Neuronal stem cell (in vitro differentiated cells): ENCODE data around the gene PDIA5.
A peak's percentile ranks its signal among the peaks of the same experiment; 100 is the strongest.

Experiments used
- DNase-seq: peaks from one replicate; pipeline ENCODE4 v3.0.0-alpha.2; 2013; ENCODE audit warnings: low spot score
- H2AFZ ChIP-seq: one replicate; pipeline ENCODE4 v1.6.1; 2013; ENCODE audit warnings: mild to moderate bottlenecking, low read length, inconsistent platforms
- H2AK5ac ChIP-seq: 2 replicates; pipeline ENCODE4 v1.6.1; 2013; ENCODE audit warnings: low read depth, mild to moderate bottlenecking, inconsistent platforms, low read length, moderate library complexity, mixed read lengths
- H2BK120ac ChIP-seq: 2 replicates; pipeline ENCODE4 v1.6.1; 2013; ENCODE audit warnings: low read depth, mild to moderate bottlenecking, inconsistent platforms, low read length, moderate library complexity, mixed read lengths
- H2BK12ac ChIP-seq: one replicate; pipeline ENCODE4 v1.6.1; 2013; ENCODE audit warnings: low read length, inconsistent platforms
- H2BK15ac ChIP-seq: 2 replicates; pipeline ENCODE4 v1.6.1; 2013; ENCODE audit warnings: mild to moderate bottlenecking, low read length, inconsistent platforms, mixed read lengths
- H2BK5ac ChIP-seq: one replicate; pipeline ENCODE4 v1.6.1; 2013; ENCODE audit warnings: inconsistent platforms, mild to moderate bottlenecking, low read length, moderate library complexity
- H3K14ac ChIP-seq: one replicate; pipeline ENCODE4 v1.6.1; 2013; ENCODE audit warnings: low read length, inconsistent platforms
- H3K18ac ChIP-seq: 2 replicates; pipeline ENCODE4 v1.6.1; 2013; ENCODE audit warnings: low read length, inconsistent platforms
- H3K23ac ChIP-seq: 2 replicates; pipeline ENCODE4 v1.6.1; 2013; ENCODE audit warnings: low read depth, mild to moderate bottlenecking, mixed read lengths, low read length, inconsistent platforms; ENCODE audit not compliant: poor library complexity
- H3K27ac ChIP-seq: replicated peaks from 3 replicates; pipeline ENCODE4 v1.5.1; 2013; ENCODE audit warnings: low read length, inconsistent platforms
- H3K27me3 ChIP-seq, 3 experiments: 2 replicates each; pipeline ENCODE4 v1.6.1; 2013; ENCODE audit warnings: low read length in 3 of 3, mild to moderate bottlenecking in 2 of 3, inconsistent platforms in 1 of 3, low read depth in 1 of 3, mixed read lengths in 1 of 3, moderate library complexity in 1 of 3; ENCODE audit not compliant: control insufficient read depth in 3 of 3, insufficient read depth in 3 of 3
- H3K36me3 ChIP-seq, 2 donors: replicated peaks in 1 of 2; 2 replicates each; pipeline ENCODE4 v1.6.1; 2013; ENCODE audit warnings: low read length in 2 of 2; ENCODE audit not compliant: control insufficient read depth in 2 of 2, insufficient read depth in 2 of 2
- H3K4ac ChIP-seq: 2 replicates; pipeline ENCODE4 v1.6.1; 2013; ENCODE audit warnings: inconsistent platforms, mild to moderate bottlenecking, low read length, moderate library complexity
- H3K4me1 ChIP-seq, 2 donors: 1 replicate in 1 of 2; 2 replicates in 1 of 2; pipeline ENCODE4 v1.6.1; 2013; ENCODE audit warnings: low read length in 2 of 2, low read depth in 1 of 2; ENCODE audit not compliant: control insufficient read depth in 2 of 2, insufficient read depth in 1 of 2
- H3K4me2 ChIP-seq: one replicate; pipeline ENCODE4 v1.6.1; 2013; ENCODE audit warnings: mild to moderate bottlenecking, low read length, inconsistent platforms; ENCODE audit not compliant: insufficient read depth, poor library complexity, severe bottlenecking
- H3K4me3 ChIP-seq, 2 donors: 2 replicates each; pipeline ENCODE4 v1.5.1; 2013; ENCODE audit warnings: low read length in 2 of 2, mild to moderate bottlenecking in 2 of 2, inconsistent platforms in 1 of 2, moderate library complexity in 1 of 2
- H3K79me1 ChIP-seq: one replicate; pipeline ENCODE4 v1.6.1; 2013; ENCODE audit warnings: low read depth, mild to moderate bottlenecking, inconsistent platforms, low read length, moderate library complexity
- H3K9ac ChIP-seq: one replicate; pipeline ENCODE4 v1.6.1; 2013; ENCODE audit warnings: mild to moderate bottlenecking, low read depth, low read length, inconsistent platforms; ENCODE audit not compliant: poor library complexity
- H3K9me3 ChIP-seq, 2 donors: replicated peaks in 1 of 2; 2 replicates each; pipeline versions ENCODE3 to v1.6.1; 2013; ENCODE audit warnings: low read length in 2 of 2, mild to moderate bottlenecking in 2 of 2, inconsistent platforms in 1 of 2, low read depth in 1 of 2, mixed read lengths in 1 of 2, moderate library complexity in 1 of 2; ENCODE audit not compliant: control insufficient read depth in 2 of 2, insufficient read depth in 1 of 2
- H4K8ac ChIP-seq: one replicate; pipeline ENCODE4 v1.6.1; 2013; ENCODE audit warnings: low read depth, mild to moderate bottlenecking, inconsistent platforms, low read length, moderate library complexity
- H4K91ac ChIP-seq: one replicate; pipeline ENCODE4 v1.6.1; 2013; ENCODE audit warnings: low read length, low read depth, mild to moderate bottlenecking, inconsistent platforms; ENCODE audit not compliant: poor library complexity
- WGBS, 2 donors: extraction: QIAGEN DNeasy Blood & Tissue Kit; methylation state at CpG; one replicate each; pipeline ENCODE4 v1.1.7; 2013; ENCODE audit warnings: missing lambda C conversion rate in 2 of 2, mixed read lengths in 1 of 2; ENCODE audit not compliant: insufficient read length in 2 of 2, insufficient replicate concordance in 1 of 2; ENCODE audit errors: extremely low coverage in 2 of 2; 5-methylcytosine and 5-hydroxymethylcytosine counted together

The PDIA5 gene

DNA sequence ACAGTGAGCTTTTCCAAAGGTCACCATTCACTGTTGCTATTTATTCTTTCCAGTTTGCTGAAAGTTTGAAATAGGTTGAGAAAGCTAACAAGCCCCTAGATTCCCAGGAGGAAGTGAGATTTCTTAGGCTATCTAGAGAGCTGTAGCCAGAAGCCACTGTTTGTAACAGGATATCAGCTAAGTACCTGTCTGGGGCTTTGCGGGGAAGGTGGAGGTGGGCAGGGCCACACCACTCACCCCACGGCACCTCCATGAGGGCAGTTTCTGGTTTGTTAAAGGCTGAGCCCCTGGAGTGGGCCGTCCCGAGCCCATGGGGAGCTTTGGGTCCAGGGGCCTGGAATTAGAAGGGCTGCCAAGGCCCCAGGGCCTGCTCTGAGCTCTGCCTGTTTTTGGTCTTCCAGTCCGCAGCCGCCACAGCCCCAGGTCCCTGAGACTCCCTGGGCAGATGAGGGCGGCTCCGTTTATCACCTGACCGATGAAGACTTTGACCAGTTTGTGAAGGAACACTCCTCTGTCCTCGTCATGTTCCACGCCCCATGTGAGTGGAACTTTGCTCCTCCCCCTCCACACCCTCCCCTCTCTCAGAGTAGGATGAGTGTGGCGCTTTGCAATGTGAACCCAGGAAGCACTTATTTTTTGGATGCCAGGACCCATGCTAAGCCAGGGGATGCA lies 63.4 kb downstream of the PDIA5 start:
- Histone ChIP-seq H3K36me3 (peaks cover 0 to 91% of the 10 kb centered on the region in 2 donors), H4K8ac (no peak overlapping the region), H3K27me3 (no peaks in the 10 kb centered on the region), H4K91ac (no peak overlapping the region), H3K23ac (no peak overlapping the region), H2BK15ac (no peak overlapping the region), H2BK120ac (no peak overlapping the region), H3K9ac (no peak overlapping the region), H3K4ac (no peak overlapping the region), H3K4me2 (no peak overlapping the region), H2BK5ac (no peak overlapping the region), H2BK12ac (peak overlapping the region; percentile 17), H3K14ac (no peak overlapping the region), H3K18ac (peak overlapping the region; percentile 29), H3K9me3 (no peaks in the 10 kb centered on the region), H2AFZ (no peak overlapping the region), H3K27ac (no peak overlapping the region), H3K79me1 (no peaks in the 10 kb centered on the region), H3K4me3 (no peak overlapping the region), H2AK5ac (no peak overlapping the region), H3K4me1 (peaks cover 6 to 14% of the 10 kb centered on the region in 2 donors)
- no CpG with 5 or more reads among the region's 12 CpGs for WGBS, 2 donors
- DNase-seq: no peak

DNA sequence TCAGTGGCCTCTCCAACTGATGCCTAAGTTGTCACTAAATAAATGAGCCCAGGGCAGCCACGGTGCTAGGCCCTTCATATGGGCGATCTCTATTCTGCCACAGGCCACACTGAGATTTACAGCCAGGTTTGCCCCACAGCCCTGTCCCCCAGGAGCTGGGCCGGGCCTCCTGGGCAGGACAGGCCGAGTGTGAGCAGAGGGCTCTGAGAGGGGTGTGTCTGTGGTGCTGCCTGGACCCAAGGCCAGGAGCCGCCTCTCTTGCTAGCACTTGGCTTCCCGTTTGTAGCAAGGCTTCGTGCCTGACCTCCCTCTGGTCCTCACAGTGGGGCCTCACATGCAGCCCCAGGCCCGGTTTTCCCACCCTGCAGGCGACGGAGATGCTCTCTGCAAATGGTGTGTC lies 67.8 kb downstream of the PDIA5 start:
- H3K4me3 ChIP-seq: no peak overlapping the region
- peaks cover 0 to 66% of the 10 kb centered on the region in 2 donors for H3K36me3 ChIP-seq
- H3K14ac ChIP-seq: no peak overlapping the region
- no peak overlapping the region for H2BK5ac ChIP-seq
- no CpG with 5 or more reads among the region's 10 CpGs for WGBS, 2 donors
- H3K4me2 ChIP-seq: no peak overlapping the region
- no peak overlapping the region for H2BK120ac ChIP-seq
- H3K18ac ChIP-seq: no peak overlapping the region
- DNase-seq: no peak
- no peaks in the 10 kb centered on the region for H3K27me3 ChIP-seq
- H3K4me1 ChIP-seq: peaks cover 2 to 22% of the 10 kb centered on the region in 2 donors
- no peak overlapping the region for H2BK12ac ChIP-seq
- no peak overlapping the region for H2AK5ac ChIP-seq
- peaks cover 0 to 5% of the 10 kb centered on the region in 2 donors for H3K9me3 ChIP-seq
- no peak overlapping the region for H4K8ac ChIP-seq
- H2BK15ac ChIP-seq: no peak overlapping the region
- no peak overlapping the region for H3K27ac ChIP-seq
- H3K23ac ChIP-seq: no peak overlapping the region
- no peak overlapping the region for H3K9ac ChIP-seq
- no peak overlapping the region for H2AFZ ChIP-seq
- no peaks in the 10 kb centered on the region for H3K79me1 ChIP-seq
- no peak overlapping the region for H3K4ac ChIP-seq
- H4K91ac ChIP-seq: no peak overlapping the region

DNA sequence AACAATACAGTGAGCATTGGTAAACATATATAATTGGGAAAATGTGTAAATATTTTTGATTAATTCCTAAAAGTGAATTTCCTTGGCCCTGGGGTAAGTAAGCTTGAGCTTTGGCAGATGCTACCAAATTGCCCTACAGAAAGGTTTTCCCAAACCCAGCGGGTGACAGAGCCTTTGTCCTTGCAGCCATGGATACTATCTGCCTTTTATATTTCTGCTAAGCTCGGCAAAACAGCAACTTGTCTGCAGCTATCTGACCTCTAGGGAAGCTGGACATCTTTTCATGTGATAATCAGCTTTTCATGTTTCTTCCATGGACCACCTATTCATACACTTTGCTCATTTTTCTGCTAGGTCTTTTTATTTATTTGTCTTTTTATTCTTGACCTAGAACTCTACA lies 70.2 kb downstream of the PDIA5 start:
- Histone ChIP-seq H3K18ac (no peak overlapping the region), H2BK5ac (no peak overlapping the region), H4K8ac (no peak overlapping the region), H3K9me3 (peaks cover 0 to 5% of the 10 kb centered on the region in 2 donors), H3K23ac (no peak overlapping the region), H3K9ac (no peak overlapping the region), H3K27ac (no peak overlapping the region), H4K91ac (no peak overlapping the region), H3K14ac (no peak overlapping the region), H2AFZ (no peak overlapping the region), H3K4me1 (peaks cover 2 to 22% of the 10 kb centered on the region in 2 donors), H2BK12ac (no peak overlapping the region), H2BK120ac (no peak overlapping the region), H3K36me3 (peaks cover 0 to 69% of the 10 kb centered on the region in 2 donors), H3K4me2 (no peak overlapping the region), H2AK5ac (no peak overlapping the region), H3K79me1 (no peaks in the 10 kb centered on the region), H3K27me3 (no peaks in the 10 kb centered on the region), H3K4me3 (no peak overlapping the region), H2BK15ac (no peak overlapping the region), H3K4ac (no peak overlapping the region)
- no peak for DNase-seq
- no CpG with 5 or more reads among the region's 2 CpGs for WGBS, 2 donors

DNA sequence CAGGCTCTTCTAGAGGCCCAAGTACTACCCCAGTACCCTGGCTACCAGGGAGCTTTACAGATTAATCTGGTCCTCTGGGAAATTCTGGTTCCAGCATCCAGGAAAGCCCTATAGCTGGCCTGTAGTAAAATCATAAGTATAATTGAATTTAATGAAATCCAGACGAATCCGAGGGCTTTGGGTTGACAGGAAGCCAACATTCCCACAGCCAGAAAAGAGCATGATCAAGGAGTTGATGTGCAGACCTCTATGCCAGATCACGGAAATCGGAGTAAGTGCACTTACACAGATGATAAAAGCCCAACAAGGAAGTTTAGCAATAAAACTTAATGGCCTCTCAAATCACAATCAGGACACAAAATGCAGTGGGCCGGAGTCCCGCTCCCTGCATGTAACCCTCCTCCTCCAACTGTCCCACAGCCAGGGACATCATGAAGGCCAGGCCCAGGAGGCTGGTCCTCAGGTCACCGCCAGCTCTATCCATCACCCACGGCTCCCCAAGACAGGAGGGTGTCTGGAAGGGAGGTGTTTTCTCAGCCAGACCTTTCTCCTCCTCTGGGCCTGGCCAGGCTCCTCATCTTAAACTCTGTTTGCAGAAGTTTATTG lies 72.1 kb downstream of the PDIA5 start:
- no peak overlapping the region for H2BK12ac ChIP-seq
- no peak overlapping the region for H2BK120ac ChIP-seq
- H3K4me2 ChIP-seq: no peak overlapping the region
- peaks cover 0 to 60% of the 10 kb centered on the region in 2 donors for H3K36me3 ChIP-seq
- H2BK5ac ChIP-seq: no peak overlapping the region
- no peak overlapping the region for H2AFZ ChIP-seq
- no peak for DNase-seq
- no peaks in the 10 kb centered on the region for H3K79me1 ChIP-seq
- no peak overlapping the region for H3K4ac ChIP-seq
- H3K27ac ChIP-seq: no peak overlapping the region
- no peak overlapping the region for H4K8ac ChIP-seq
- WGBS, 2 donors: no CpG with 5 or more reads among the region's 8 CpGs
- no peak overlapping the region for H3K18ac ChIP-seq
- no peak overlapping the region for H4K91ac ChIP-seq
- H2BK15ac ChIP-seq: no peak overlapping the region
- H3K4me1 ChIP-seq: peaks cover 4 to 24% of the 10 kb centered on the region in 2 donors
- H3K23ac ChIP-seq: no peak overlapping the region
- H3K9me3 ChIP-seq: peaks cover 0 to 5% of the 10 kb centered on the region in 2 donors
- H2AK5ac ChIP-seq: no peak overlapping the region
- no peak overlapping the region for H3K14ac ChIP-seq
- no peak overlapping the region for H3K4me3 ChIP-seq
- H3K27me3 ChIP-seq: no peaks in the 10 kb centered on the region
- H3K9ac ChIP-seq: no peak overlapping the region
